Mammary epithelial cell (primary cell): ENCODE results near the gene STXBP1.

Source experiments
- CTCF ChIP-seq, 2 donors: IDR thresholded peaks in 1 of 2; conservative IDR thresholded peaks in 1 of 2; 2 replicates each; pipeline ENCODE4 v1.5.1; 2011 to 2012; ENCODE audit warnings: inconsistent platforms in 2 of 2, low read length in 2 of 2, mild to moderate bottlenecking in 2 of 2, control low read depth in 1 of 2, low read depth in 1 of 2; ENCODE audit not compliant: insufficient read depth in 1 of 2; ENCODE audit errors: extremely low read depth in 1 of 2
- EZH2 ChIP-seq: IDR thresholded peaks from 2 replicates; pipeline ENCODE4 v1.6.1; 2012; ENCODE audit warnings: low read length, inconsistent platforms, borderline replicate concordance

DNA sequence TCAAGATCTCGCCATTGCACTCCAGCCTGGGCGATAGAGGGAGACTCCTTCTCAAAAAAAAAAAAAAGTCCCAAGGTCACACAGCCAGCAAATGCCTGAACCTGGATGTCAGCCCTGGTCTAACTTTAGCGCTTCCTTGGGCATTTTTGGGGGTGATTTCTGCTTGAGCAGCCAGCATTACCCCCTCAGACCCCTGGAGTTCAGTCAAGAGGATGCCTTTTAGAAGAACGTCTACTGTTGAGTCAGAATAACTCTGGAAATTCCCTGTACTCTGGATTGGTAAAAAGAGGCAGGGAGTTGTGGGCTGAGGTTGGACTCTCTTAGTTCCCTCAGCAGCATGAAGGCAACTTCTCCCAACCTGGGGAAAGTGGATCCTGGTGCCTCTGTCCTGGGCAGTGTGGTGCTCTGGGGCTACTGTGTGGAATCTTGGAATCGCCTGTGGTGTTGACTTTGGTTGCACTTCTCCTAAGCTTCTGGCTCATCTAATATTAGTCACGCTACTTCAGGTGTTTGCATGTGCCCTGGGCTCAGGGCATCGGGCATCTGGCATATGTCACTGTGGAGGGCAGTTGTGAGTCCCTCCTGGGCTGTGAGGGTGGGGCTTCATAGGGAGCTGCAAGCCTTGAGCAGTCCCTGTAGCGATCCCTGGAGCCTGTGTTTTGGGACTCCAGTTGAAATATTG, 32.2 kb downstream of the STXBP1 start:
- TF ChIP-seq CTCF (conservative IDR thresholded peaks at IDR 0.05 in 1 of 2, IDR thresholded peaks at IDR 0.05 in 1 of 2; ENCODE audit: extremely low read depth in 1 of 2, insufficient read depth in 1 of 2, low read depth in 1 of 2, low read length in 2 of 2) (no peak), EZH2 (no peak)
